Thymus (tissue), 11 donors: ENCODE measurements around the gene EDNRB. TPM values are rescaled to one million over a fixed set of nuclear protein-coding genes. Genes with fewer than 3 reads are reported as not detected.
"Not testable (repeated sequence)": the region's sequence is repeated elsewhere in the genome, so short reads cannot be mapped to it uniquely, and the experiment has no call there.

Source experiments
- DNase-seq, 9 donors: peaks; one replicate each; pipeline ENCODE4 v3.0.0-alpha.2; 2013; ENCODE audit warnings: low spot score in 9 of 9, low read depth in 6 of 9, missing footprints in 1 of 9
- H3K27ac ChIP-seq, 2 donors: one replicate each; pipeline ENCODE4 v1.5.1; 2013; ENCODE audit warnings: control low read depth in 1 of 2, low read depth in 1 of 2, low read length in 1 of 2, mild to moderate bottlenecking in 1 of 2, moderate library complexity in 1 of 2
- H3K27me3 ChIP-seq, 2 donors: one replicate each; pipeline ENCODE4 v1.5.1; 2013; ENCODE audit warnings: low read length in 1 of 2; ENCODE audit not compliant: control insufficient read depth in 2 of 2, insufficient read depth in 1 of 2
- H3K36me3 ChIP-seq, 2 donors: one replicate each; pipeline ENCODE4 v1.5.1; 2013; ENCODE audit warnings: low read length in 1 of 2, mild to moderate bottlenecking in 1 of 2, moderate library complexity in 1 of 2; ENCODE audit not compliant: control insufficient read depth in 2 of 2, insufficient read depth in 2 of 2
- H3K4me1 ChIP-seq, 2 donors: one replicate each; pipeline ENCODE4 v1.5.1; 2013; ENCODE audit warnings: low read length in 2 of 2; ENCODE audit not compliant: control insufficient read depth in 2 of 2, insufficient read depth in 2 of 2
- H3K4me3 ChIP-seq, 2 donors: one replicate each; pipeline ENCODE4 v1.5.1; 2013; ENCODE audit warnings: low read length in 2 of 2, control low read depth in 1 of 2, mild to moderate bottlenecking in 1 of 2
- H3K9me3 ChIP-seq, 2 donors: one replicate each; pipeline ENCODE4 v1.5.1; 2013; ENCODE audit warnings: low read length in 1 of 2, mild to moderate bottlenecking in 1 of 2; ENCODE audit not compliant: control insufficient read depth in 2 of 2, insufficient read depth in 1 of 2
- WGBS: extraction: QIAGEN DNeasy Blood & Tissue Kit; methylation state at CpG from one replicate; pipeline ENCODE4 v1.1.7; 2013; 5-methylcytosine and 5-hydroxymethylcytosine counted together
- polyA plus RNA-seq: library from polyadenylated mRNA; stranded (reverse); fragments of 200-250 nt; gene quantifications from one replicate; pipeline ENCODE4 v1.2.3, GENCODE V29; 2013
- total RNA-seq: library from RNA; stranded (reverse); fragments of 120-200 nt; gene quantifications from one replicate; pipeline ENCODE4 v1.2.4, GENCODE V29; 2013
- donor health status: healthy.

The EDNRB gene
- total and polyA plus RNA-seq, 2 donors, result 3.1 to 5.5 TPM

- no peaks in the 10 kb centered on the region for H3K9me3 ChIP-seq
- H3K4me3 ChIP-seq, result no peak overlapping the region
- H3K36me3 ChIP-seq, result no peaks in the 10 kb centered on the region
- H3K27me3 ChIP-seq, result no peaks in the 10 kb centered on the region
- H3K4me1 ChIP-seq, result no peaks in the 10 kb centered on the region
- no peak for DNase-seq
- H3K27ac ChIP-seq, result no peak overlapping the region
Observed at GRCh38 chr13:77866971-77867370, 51.7 kb downstream of the EDNRB start.

GRCh38 chr13:77865622-77866021 is 53.0 kb downstream of the EDNRB start:
- 96% methylated on average over 3 of the region's 3 CpGs for WGBS
- no peak overlapping the region for H3K4me3 ChIP-seq
- H3K36me3 ChIP-seq, result no peaks in the 10 kb centered on the region
- no peak overlapping the region for H3K27ac ChIP-seq
- no peaks in the 10 kb centered on the region for H3K27me3 ChIP-seq
- H3K9me3 ChIP-seq, result no peaks in the 10 kb centered on the region
- H3K4me1 ChIP-seq, result no peaks in the 10 kb centered on the region
- no peak for DNase-seq

- no peaks in the 10 kb centered on the region for H3K9me3 ChIP-seq
- no peaks in the 10 kb centered on the region for H3K36me3 ChIP-seq
- no peak for DNase-seq
- no peak overlapping the region for H3K27ac ChIP-seq
- H3K27me3 ChIP-seq, result no peaks in the 10 kb centered on the region
- no peaks in the 10 kb centered on the region for H3K4me1 ChIP-seq
- no peak overlapping the region for H3K4me3 ChIP-seq
- 71% methylated on average over 3 of the region's 3 CpGs for WGBS
Observed at GRCh38 chr13:77863144-77863543, 55.5 kb downstream of the EDNRB start.

- Histone ChIP-seq H3K36me3 (no peaks in the 10 kb centered on the region), H3K27ac (no peak overlapping the region), H3K4me1 (no peaks in the 10 kb centered on the region), H3K27me3 (no peaks in the 10 kb centered on the region), H3K4me3 (no peak overlapping the region), H3K9me3 (no peaks in the 10 kb centered on the region)
- 72% methylated on average over 3 of the region's 3 CpGs for WGBS
- no peak for DNase-seq
Observed at GRCh38 chr13:77861741-77862140, 56.9 kb downstream of the EDNRB start.

GRCh38 chr13:77860507-77860981 is 58.1 kb downstream of the EDNRB start:
- WGBS, result 98% methylated on average over 1 of the region's 1 CpG
- DNase-seq, result peak in 1 of 9 donors; percentile 9
- Histone ChIP-seq H3K27me3 (no peaks in the 10 kb centered on the region), H3K36me3 (no peaks in the 10 kb centered on the region), H3K9me3 (no peaks in the 10 kb centered on the region), H3K27ac (no peak overlapping the region), H3K4me3 (no peak overlapping the region), H3K4me1 (no peaks in the 10 kb centered on the region)

GRCh38 chr13:77859450-77859849 is 59.2 kb downstream of the EDNRB start:
- Histone ChIP-seq H3K27ac (no peak overlapping the region), H3K4me1 (no peaks in the 10 kb centered on the region), H3K27me3 (no peaks in the 10 kb centered on the region), H3K36me3 (no peaks in the 10 kb centered on the region), H3K4me3 (no peak overlapping the region), H3K9me3 (no peaks in the 10 kb centered on the region)
- no peak for DNase-seq
- 96% methylated on average over 8 of the region's 8 CpGs for WGBS

- no peaks in the 10 kb centered on the region for H3K4me1 ChIP-seq
- H3K27me3 ChIP-seq, result no peaks in the 10 kb centered on the region
- no peaks in the 10 kb centered on the region for H3K9me3 ChIP-seq
- H3K27ac ChIP-seq, result no peak overlapping the region
- no peak for DNase-seq
- no peaks in the 10 kb centered on the region for H3K36me3 ChIP-seq
- H3K4me3 ChIP-seq, result no peak overlapping the region
Observed at GRCh38 chr13:77857531-77858209, 61.0 kb downstream of the EDNRB start.

GRCh38 chr13:77853703-77854102 is 64.9 kb downstream of the EDNRB start:
- H3K27me3 ChIP-seq, result no peaks in the 10 kb centered on the region
- WGBS, result 91% methylated on average over 4 of the region's 4 CpGs
- DNase-seq, result no peak
- no peaks in the 10 kb centered on the region for H3K4me1 ChIP-seq
- no peaks in the 10 kb centered on the region for H3K36me3 ChIP-seq
- no peaks in the 10 kb centered on the region for H3K9me3 ChIP-seq
- H3K27ac ChIP-seq, result no peak overlapping the region
- no peak overlapping the region for H3K4me3 ChIP-seq

- H3K4me1 ChIP-seq, DNase-seq, H3K27ac ChIP-seq, H3K4me3 ChIP-seq, H3K27me3 ChIP-seq, H3K9me3 ChIP-seq, H3K36me3 ChIP-seq: not testable (repeated sequence)
- WGBS, result 97% methylated on average over 4 of the region's 4 CpGs
Observed at GRCh38 chr13:77848050-77848449, 70.6 kb downstream of the EDNRB start.
